Loucy (cell line): Measurements from ENCODE around the gene ALOX12B.
"Not testable (repeated sequence)": the region's sequence is repeated elsewhere in the genome, so short reads cannot be mapped to it uniquely, and the experiment has no call there.

Source experiments
- H2AFZ ChIP-seq: fragments of 200-600 bp; sonication (generic); 2 replicates; pipeline ENCODE4 v1.6.0; 2016; ENCODE audit warnings: antibody characterized with exemption, mild to moderate bottlenecking, low read length, moderate library complexity
- H3F3A ChIP-seq: fragments of 200-600 bp; 2 replicates; pipeline ENCODE4 v1.6.0; 2016; ENCODE audit warnings: antibody characterized with exemption, low read depth, mild to moderate bottlenecking
- H3K27me3 ChIP-seq: fragments of 200-600 bp; sonication (generic); 2 replicates; pipeline ENCODE4 v1.6.1; 2014; ENCODE audit warnings: low read length, mild to moderate bottlenecking; ENCODE audit not compliant: insufficient read depth, poor library complexity, severe bottlenecking
- H3K36me3 ChIP-seq: fragments of 200-600 bp; sonication (generic); 2 replicates; pipeline ENCODE4 v1.6.1; 2016; ENCODE audit warnings: low read length; ENCODE audit not compliant: insufficient read depth
- H3K4me1 ChIP-seq: fragments of 200-600 bp; sonication (generic); 2 replicates; pipeline ENCODE4 v1.5.1; 2014; ENCODE audit warnings: low read length, mild to moderate bottlenecking; ENCODE audit not compliant: insufficient read depth, poor library complexity, severe bottlenecking
- H3K4me2 ChIP-seq: fragments of 200-600 bp; sonication (generic); 2 replicates; pipeline ENCODE4 v1.6.0; 2014; ENCODE audit warnings: antibody characterized with exemption, low read length, low read depth, mild to moderate bottlenecking; ENCODE audit not compliant: poor library complexity, severe bottlenecking
- H3K4me3 ChIP-seq: fragments of 200-600 bp; sonication (generic); 2 replicates; pipeline ENCODE4 v1.5.1; 2014; ENCODE audit warnings: low read length, mild to moderate bottlenecking, mixed read lengths; ENCODE audit not compliant: poor library complexity, severe bottlenecking
- H3K79me2 ChIP-seq: fragments of 200-600 bp; sonication (generic); 2 replicates; pipeline ENCODE4 v1.6.1; 2014; ENCODE audit warnings: low read length; ENCODE audit not compliant: insufficient read depth
- H3K9ac ChIP-seq: fragments of 200-600 bp; sonication (generic); 2 replicates; pipeline ENCODE4 v1.6.0; 2014; ENCODE audit warnings: mild to moderate bottlenecking, low read depth, low read length, moderate library complexity; ENCODE audit not compliant: poor library complexity, severe bottlenecking
- H3K9me2 ChIP-seq: fragments of 200-600 bp; sonication (generic); replicated peaks from 2 replicates; pipeline ENCODE4 v1.6.1; 2016; ENCODE audit warnings: low read depth, low read length, mixed read lengths
- H3K9me3 ChIP-seq: fragments of 200-600 bp; sonication (generic); 2 replicates; pipeline ENCODE4 v1.6.1; 2014; ENCODE audit warnings: mild to moderate bottlenecking, antibody characterized with exemption, low read length, low read depth; ENCODE audit not compliant: insufficient read depth
- H4K20me1 ChIP-seq: fragments of 200-600 bp; sonication (generic); 2 replicates; pipeline ENCODE4 v1.6.0; 2014; ENCODE audit warnings: antibody characterized with exemption, low read length, mild to moderate bottlenecking; ENCODE audit not compliant: insufficient read depth, poor library complexity, severe bottlenecking
- CTCF ChIP-seq: fragments of 200-600 bp; sonication (generic); conservative IDR thresholded peaks from 2 replicates; pipeline ENCODE4 v1.5.1; 2014; ENCODE audit warnings: mild to moderate bottlenecking, antibody characterized with exemption, low read length
- EZH2phosphoT487 ChIP-seq: fragments of 200-600 bp; IDR thresholded peaks from 2 replicates; pipeline ENCODE4 v1.6.1; 2018; ENCODE audit warnings: antibody characterized with exemption, mild to moderate bottlenecking, moderate library complexity, borderline replicate concordance

The ALOX12B gene

GRCh38 chr17:8025176-8025911, 62.2 kb downstream of the ALOX12B start:
- Histone ChIP-seq H3K9me2 (no peaks in the 10 kb centered on the region), H2AFZ (no peak overlapping the region), H3K9me3 (no peaks in the 10 kb centered on the region), H3K36me3 (no peaks in the 10 kb centered on the region), H3K4me1 (no peaks in the 10 kb centered on the region), H4K20me1 (no peaks in the 10 kb centered on the region), H3K79me2 (no peaks in the 10 kb centered on the region), H3F3A (no peaks in the 10 kb centered on the region), H3K4me3 (no peak overlapping the region), H3K4me2 (no peak overlapping the region), H3K9ac (no peak overlapping the region), H3K27me3 (no peaks in the 10 kb centered on the region)
- TF ChIP-seq EZH2phosphoT487 (no peak), CTCF (no peak)

- H2AFZ ChIP-seq, H3K4me3 ChIP-seq, H4K20me1 ChIP-seq, H3K9ac ChIP-seq, H3F3A ChIP-seq, H3K36me3 ChIP-seq, H3K4me1 ChIP-seq, H3K4me2 ChIP-seq, H3K9me2 ChIP-seq, H3K27me3 ChIP-seq, H3K79me2 ChIP-seq, H3K9me3 ChIP-seq: not testable (repeated sequence)
Observed at GRCh38 chr17:8024161-8024560, 63.4 kb downstream of the ALOX12B start.
